ENCODE results near the gene LSS. TPM values are rescaled to one million over a fixed set of nuclear protein-coding genes. Genes with fewer than 3 reads are reported as not detected.

Gene LSS
- total and polyA plus RNA-seq, 7 donors, result 17.4 to 78.6 (median 51.7) TPM

DNA sequence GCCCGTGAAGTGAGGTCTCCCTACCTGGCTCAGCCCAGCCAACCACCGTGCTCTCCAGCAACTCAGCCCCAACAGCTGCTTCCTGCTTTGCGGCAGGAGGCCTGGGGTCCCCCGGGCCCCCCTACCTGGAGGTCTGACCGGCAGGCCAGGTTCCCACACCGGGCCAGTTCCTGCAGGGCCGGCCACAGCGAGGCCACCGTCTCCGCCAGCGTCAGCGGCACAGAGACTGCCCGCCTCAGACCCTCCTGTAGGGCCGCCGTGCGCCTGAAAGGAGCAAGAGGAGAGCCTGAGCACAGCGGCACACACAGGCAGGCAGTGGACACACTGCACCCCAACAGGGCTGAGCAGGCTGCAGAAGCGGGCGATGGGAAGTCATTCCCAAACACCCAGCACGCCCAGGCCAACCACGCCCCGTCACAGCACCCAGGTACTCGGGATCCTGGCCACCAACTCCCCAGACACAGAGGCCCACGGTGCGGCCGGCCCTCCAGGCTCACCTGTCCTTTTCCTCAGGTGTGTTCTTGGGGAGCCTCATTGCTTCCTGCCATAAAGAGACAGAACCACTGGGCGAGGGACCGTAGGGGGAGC lies 90.1 kb downstream of the LSS start:
- intact Hi-C loops (cut with DNase I), result no loop called here
- DNase-seq, result no peak

More for the DNA sequence above, 90.1 kb downstream of the LSS start:
- no peak overlapping the region for H3K4me3 ChIP-seq
- H3K27ac ChIP-seq, result no peak overlapping the region
- H3K27me3 ChIP-seq, result no peaks in the 10 kb centered on the region
- no peaks in the 10 kb centered on the region for H3K36me3 ChIP-seq
- no peaks in the 10 kb centered on the region for H3K9me3 ChIP-seq
- WGBS, 2 donors, result 82 to 84% methylated on average over 28 of the region's 28 CpGs
- H3K4me1 ChIP-seq, result peaks cover 0 to 3% (median 0%) of the 10 kb centered on the region in 4 donors
- TF ChIP-seq POLR2AphosphoS5 (IDR thresholded peaks at IDR 0.05), result no peak
- no peak for TF ChIP-seq EP300 (IDR thresholded peaks at IDR 0.05)
- no peak for TF ChIP-seq POLR2A (IDR thresholded peaks at IDR 0.05)
- TF ChIP-seq, protein P1, sequence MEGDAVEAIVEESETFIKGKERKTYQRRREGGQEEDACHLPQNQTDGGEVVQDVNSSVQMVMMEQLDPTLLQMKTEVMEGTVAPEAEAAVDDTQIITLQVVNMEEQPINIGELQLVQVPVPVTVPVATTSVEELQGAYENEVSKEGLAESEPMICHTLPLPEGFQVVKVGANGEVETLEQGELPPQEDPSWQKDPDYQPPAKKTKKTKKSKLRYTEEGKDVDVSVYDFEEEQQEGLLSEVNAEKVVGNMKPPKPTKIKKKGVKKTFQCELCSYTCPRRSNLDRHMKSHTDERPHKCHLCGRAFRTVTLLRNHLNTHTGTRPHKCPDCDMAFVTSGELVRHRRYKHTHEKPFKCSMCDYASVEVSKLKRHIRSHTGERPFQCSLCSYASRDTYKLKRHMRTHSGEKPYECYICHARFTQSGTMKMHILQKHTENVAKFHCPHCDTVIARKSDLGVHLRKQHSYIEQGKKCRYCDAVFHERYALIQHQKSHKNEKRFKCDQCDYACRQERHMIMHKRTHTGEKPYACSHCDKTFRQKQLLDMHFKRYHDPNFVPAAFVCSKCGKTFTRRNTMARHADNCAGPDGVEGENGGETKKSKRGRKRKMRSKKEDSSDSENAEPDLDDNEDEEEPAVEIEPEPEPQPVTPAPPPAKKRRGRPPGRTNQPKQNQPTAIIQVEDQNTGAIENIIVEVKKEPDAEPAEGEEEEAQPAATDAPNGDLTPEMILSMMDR (IDR thresholded peaks at IDR 0.05), result no peak

Other genes starting within 250 kb of the LSS start
- gene COL6A1, start 247.0 kb downstream of the LSS start, total RNA-seq, result 1,000 to 10,000 TPM in 2 of 4 donors, 100 to 1,000 TPM in 2; 622 to 1,755 (median 1,184) TPM
- 100 to 1,000 TPM in 1 of 3 donors, 10 to 100 TPM in 2; 14.3 to 131 (median 28.2) TPM for gene COL6A1, start 247.0 kb downstream of the LSS start, polyA plus RNA-seq
- gene COL6A2, start 130.7 kb downstream of the LSS start, total RNA-seq, result 1,000 to 10,000 TPM in 2 of 4 donors, 100 to 1,000 TPM in 2; 570 to 1,745 (median 1,082) TPM
- gene COL6A2, start 130.7 kb downstream of the LSS start, polyA plus RNA-seq, result 100 to 1,000 TPM in 1 of 3 donors, 10 to 100 TPM in 2; 14.3 to 233 (median 37.8) TPM
- gene FTCD, start 73.2 kb downstream of the LSS start, total RNA-seq, result 1 to 10 TPM in 1 of 4 donors, not detected in 3; 1.4 TPM
- under 1 TPM in 1 of 3 donors, not detected in 2; 0.20 TPM for gene FTCD, start 73.2 kb downstream of the LSS start, polyA plus RNA-seq
- gene SPATC1L, start 44.3 kb downstream of the LSS start, total RNA-seq, result 10 to 100 TPM in 1 of 4 donors, 1 to 10 TPM in 2, under 1 TPM in 1; 0.95 to 18.3 (median 7.1) TPM
- 10 to 100 TPM in 1 of 3 donors, 1 to 10 TPM in 2; 3.2 to 11.0 (median 7.8) TPM for gene SPATC1L, start 44.3 kb downstream of the LSS start, polyA plus RNA-seq
- gene MCM3AP, start 56.8 kb upstream of the LSS start, total RNA-seq, result 10 to 100 TPM; 41.1 to 92.8 (median 52.5) TPM
- 10 to 100 TPM; 16.9 to 53.1 (median 19.8) TPM for gene MCM3AP, start 56.8 kb upstream of the LSS start, polyA plus RNA-seq
- gene YBEY, start 57.6 kb upstream of the LSS start, total RNA-seq, result 10 to 100 TPM in 3 of 4 donors, 1 to 10 TPM in 1; 9.0 to 15.1 (median 13.2) TPM
- gene YBEY, start 57.6 kb upstream of the LSS start, polyA plus RNA-seq, result 10 to 100 TPM; 16.2 to 36.6 (median 30.3) TPM
- 1 to 10 TPM; 1.4 to 4.7 (median 1.9) TPM for gene C21orf58, start 95.1 kb upstream of the LSS start, total RNA-seq
- 1 to 10 TPM in 2 of 3 donors, under 1 TPM in 1; 0.92 to 7.4 (median 1.8) TPM for gene C21orf58, start 95.1 kb upstream of the LSS start, polyA plus RNA-seq
- gene PCNT, start 95.4 kb upstream of the LSS start, total RNA-seq, result 10 to 100 TPM; 17.4 to 49.6 (median 26.0) TPM
- 10 to 100 TPM in 1 of 3 donors, 1 to 10 TPM in 2; 6.0 to 20.7 (median 6.2) TPM for gene PCNT, start 95.4 kb upstream of the LSS start, polyA plus RNA-seq
- gene DIP2A, start 230.1 kb upstream of the LSS start, total RNA-seq, result 10 to 100 TPM; 22.8 to 49.3 (median 25.5) TPM
- 10 to 100 TPM in 2 of 3 donors, 1 to 10 TPM in 1; 9.0 to 27.5 (median 11.4) TPM for gene DIP2A, start 230.1 kb upstream of the LSS start, polyA plus RNA-seq